NCI-H2196 treated with DMSO at 0.1 percent for 48 hours (cell line): Measurements from ENCODE around the gene RAP1GAP.

Experiments
- DNase-seq: peaks from one replicate; lab custom pipeline; 2025; ENCODE audit not compliant: unreplicated experiment; lab: John Stamatoyannopoulos, UW

Gene RAP1GAP

DNA sequence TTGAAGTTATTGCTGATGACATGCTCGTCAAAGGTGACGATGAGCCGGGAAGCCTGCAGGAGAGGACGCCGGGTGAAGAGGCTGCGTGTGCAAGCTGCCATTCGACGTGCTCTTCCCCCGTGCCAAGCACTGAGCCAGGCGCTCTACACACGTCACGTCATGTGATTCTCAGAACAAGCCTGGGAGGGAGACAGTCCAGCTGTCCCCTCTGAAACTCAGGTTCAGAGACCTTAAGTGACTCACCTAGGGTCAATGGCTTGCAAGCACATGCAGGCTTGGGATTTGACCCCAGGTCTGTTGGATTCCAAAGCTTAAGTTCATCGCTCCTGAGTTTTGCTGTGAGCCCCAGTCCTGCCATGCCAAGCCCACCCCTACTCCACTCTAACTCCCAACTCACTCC lies 57.1 kb downstream of the RAP1GAP start:
- no peak for DNase-seq

DNA sequence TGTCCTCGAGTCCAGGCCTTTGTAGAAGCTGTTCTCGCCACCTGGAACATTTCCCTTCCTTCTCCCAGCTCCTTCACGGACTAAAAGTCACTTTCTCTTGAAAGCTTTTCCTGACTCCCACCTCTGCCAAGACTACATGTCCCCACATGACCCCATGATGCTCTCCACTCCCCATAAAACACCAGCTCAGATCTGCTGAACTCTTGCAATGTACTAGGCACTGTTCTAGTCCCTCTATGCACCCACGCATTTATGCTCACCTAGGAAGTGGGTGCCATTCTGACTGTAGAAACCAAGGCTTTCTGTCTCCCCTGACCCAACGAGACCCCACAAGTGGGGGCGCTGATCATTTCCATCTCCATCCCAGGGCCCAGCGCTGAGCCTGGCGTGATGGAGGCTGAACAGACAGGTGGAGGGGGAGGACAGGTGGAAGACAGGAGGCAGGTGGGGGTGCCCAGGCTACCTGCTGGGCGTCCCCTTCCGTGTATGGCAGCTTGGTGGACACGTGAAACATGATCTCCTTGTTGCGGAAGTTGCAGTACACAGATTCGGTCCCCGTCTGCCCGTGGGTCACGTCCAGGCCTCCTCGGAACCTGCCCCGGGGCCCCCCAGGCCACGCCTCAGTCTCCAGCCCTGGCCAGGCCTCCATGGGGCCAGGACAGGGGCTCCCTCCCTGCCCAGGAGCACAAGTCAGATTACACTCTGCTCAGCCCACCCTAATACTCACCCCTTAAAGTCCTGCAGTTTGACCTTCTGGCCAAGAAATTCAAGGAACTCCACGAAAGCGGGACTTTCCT lies 58.0 kb downstream of the RAP1GAP start:
- DNase-seq, result no peak

DNA sequence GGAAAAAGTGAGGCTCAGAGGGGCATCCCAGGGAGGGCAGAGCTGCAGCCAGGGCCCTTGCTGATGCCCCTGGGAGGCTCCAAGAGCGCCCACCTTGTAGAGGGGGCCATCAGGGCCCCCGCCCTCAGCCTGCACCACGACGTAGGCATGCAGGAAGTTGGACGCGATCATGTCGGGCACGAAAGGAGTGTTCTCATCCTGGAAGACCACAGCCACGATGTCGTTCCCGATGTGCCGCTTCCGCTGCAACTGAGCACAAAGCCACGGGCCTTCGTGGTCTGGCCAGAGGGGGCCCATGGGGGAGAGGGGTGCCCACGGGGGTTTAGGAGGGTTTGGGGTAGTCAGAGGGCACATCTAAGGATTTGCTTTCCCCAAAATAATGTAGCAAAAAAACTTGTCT lies 59.1 kb downstream of the RAP1GAP start:
- DNase-seq, result no peak

DNA sequence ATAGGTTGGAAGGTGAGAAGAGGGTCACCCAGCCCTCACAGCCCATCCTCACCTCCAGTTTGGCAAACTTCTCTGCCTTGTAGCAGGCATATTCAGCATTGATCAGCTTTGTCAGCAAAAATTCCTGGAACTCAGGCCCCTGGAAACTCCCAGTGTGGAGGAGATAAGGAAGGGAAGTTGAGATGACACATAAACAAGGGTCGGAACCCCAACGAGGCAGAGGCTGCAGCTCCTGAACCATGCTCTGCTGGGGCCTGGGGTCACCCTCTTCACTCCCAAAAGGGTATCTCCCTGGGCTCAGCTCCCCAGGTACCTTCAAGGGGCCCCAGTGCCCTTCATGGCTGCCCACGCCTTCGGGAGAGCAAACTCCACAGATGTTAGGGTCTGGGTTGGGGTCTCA lies 60.4 kb downstream of the RAP1GAP start:
- DNase-seq, result no peak

DNA sequence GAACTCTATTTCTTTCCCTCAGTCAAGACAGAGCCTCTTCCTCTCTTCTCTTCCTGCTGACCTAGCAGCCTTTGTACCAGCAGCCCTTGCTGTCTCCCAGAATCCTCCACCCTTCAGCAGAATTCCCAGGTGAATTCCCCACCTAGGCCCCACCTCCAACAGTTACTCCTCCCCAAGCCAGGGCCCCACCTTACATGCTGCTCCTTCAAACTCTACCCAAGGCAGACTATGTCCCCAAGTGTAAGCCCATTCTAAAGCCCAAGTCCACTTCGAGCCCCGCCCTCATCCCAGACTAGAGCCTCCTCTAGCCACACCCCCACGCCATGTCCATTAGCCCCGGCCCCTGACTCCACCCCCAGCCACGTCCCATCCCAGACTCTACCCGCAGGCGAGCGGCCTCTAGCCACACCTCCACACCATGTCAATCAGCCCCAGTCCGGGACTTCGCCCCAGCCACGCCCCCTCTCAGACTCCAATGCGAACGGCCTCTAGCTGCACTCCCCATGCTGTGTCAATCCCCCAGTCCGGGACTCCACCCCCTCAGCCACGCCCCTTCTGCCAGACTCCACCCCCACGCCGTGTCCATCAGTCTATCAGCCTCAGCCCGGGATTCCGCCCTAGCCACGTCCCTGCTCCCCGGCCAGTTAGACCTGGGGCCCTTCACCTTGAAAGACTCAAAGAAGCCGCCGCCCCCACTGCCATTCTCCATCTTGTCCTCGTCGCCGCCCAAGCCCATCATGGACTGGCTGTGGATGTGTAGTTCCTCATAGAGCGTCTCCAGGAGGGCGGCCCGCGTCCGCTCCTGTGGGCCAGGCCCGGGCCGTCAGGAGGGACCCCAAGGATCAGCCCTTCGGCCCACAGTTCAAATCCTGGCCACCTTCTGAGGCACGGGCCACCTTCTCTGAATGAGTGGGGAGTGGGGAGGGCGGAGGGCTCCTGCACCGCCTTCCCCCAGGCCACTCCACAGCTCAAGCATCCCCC lies 61.3 kb downstream of the RAP1GAP start:
- no peak for DNase-seq

- DNase-seq, result no peak
These were observed 63.0 kb downstream of the RAP1GAP start for GRCh38 chr1:21605964-21606705.

DNA sequence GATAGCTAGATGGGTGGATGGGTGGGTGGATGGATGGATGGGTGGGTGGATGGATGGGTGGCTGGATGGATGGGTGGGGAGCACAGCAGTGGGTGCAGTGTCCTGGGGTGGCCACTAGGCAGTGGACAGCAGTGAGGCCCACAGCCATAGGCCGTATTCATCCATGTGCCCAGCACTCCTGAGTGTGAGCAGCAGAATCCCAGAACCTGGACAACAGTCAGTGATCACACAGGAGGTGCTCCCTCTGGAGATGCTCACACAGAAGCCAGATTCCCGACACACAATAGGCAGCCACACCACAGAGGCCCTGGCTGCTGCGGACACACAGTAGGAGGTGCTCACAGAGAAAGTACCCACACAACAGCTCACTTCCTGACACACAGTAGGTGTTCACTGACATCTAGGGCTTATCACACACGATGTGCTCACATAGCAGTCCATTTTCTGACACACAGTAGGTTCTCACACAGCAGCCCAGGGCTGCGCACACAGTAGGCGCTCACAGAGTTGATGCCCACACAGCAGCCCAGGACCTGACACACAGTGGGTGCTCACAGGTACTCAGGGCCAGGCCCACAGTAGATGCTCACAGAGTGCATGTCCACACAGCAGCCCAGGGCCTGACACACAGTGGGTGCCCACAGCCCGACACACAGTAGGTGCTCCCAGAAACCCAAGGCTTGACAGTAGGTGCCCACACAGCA lies 64.0 kb downstream of the RAP1GAP start:
- no peak for DNase-seq

GRCh38 chr1:21604208-21604957 lies 64.8 kb downstream of the RAP1GAP start:
- DNase-seq, result no peak

DNA sequence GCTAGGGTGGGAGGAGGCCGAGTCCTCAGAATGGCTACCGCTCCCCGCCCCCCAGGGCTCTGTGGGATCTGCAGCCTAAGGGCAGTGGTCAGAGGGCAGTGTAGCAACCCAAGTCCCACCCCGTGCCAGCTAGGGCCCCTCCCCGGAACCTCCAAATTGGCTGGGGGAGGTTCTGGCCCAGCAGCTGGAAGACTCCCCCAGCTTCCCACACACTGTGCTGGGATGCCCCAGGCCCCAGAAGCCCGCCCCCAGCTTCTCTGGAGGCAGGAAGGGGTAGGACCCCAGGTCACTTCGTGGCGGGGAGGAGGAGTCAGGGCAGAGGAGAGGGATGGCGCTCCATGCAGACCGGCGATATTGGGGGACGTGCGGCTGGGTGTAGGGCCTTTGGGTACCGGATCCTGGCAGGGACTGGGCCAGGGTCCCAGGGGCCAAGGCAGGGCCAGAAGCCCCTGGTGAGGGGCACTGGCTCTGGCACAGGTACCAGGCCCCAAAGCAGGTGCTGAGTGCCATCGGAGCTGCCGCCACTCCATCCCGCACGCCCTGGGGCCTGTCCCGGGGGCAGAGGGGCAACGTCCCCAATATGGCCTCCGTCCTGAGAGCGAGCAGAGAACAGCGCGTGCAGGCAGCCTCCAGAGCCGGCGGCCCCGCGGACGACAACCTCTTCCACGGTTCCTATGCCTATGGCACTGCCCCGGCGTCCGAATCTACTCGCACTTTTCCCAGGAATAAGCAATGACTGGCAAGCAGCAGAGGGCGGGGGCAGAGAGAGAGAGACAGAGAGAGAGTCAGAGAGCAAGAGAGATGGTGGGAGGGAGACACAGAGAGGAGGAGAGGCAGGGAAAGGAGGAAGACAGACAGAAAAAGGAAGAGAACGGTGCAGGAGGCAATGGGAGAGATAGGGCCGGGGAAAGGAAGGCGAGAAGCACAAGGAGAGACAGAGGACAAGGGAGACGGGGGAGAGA lies 65.7 kb downstream of the RAP1GAP start:
- DNase-seq, result no peak

GRCh38 chr1:21601278-21602048 lies 67.7 kb downstream of the RAP1GAP start:
- no peak for DNase-seq

DNA sequence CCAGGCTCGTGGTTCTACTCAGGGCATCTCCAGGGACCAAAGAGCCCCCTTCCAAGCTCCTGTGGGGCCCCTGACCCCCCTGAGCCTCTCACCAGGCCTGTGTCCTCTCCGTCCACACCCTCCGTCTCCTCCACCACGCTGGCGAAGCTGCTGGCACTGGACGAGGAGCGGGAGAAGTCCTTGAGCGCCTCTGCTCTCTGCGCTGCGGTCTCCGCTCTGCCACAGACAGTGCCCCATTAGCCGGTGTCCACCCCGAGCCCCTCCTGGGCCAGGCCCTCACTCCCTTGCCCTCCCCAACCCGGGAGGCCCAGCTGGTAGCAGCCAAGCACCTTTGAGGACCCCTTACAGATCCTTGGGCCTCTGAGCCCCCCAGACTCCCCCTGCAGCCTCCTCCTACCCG lies 69.8 kb downstream of the RAP1GAP start:
- DNase-seq, result no peak

GRCh38 chr1:21598904-21599303 lies 70.3 kb downstream of the RAP1GAP start:
- DNase-seq, result no peak

DNA sequence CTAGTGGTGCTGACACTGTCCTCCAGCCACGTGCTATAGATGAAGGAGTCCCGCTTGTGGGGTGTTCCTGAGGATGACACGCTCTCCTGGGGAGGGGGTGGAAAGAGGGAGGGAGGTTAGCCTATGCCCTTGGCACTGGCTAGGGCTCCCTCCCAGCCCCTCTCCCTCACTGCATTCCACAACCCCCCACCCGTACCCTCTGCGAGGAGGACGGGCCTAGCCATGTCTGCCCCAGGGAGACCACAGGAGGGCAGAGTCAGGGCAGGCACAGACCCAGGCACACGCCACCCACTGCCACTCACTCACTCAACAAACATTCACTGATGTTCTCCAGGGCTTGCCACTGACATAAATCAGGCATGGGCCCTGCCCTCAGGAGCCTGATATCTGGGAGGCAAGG lies 70.7 kb downstream of the RAP1GAP start:
- DNase-seq, result no peak

DNA sequence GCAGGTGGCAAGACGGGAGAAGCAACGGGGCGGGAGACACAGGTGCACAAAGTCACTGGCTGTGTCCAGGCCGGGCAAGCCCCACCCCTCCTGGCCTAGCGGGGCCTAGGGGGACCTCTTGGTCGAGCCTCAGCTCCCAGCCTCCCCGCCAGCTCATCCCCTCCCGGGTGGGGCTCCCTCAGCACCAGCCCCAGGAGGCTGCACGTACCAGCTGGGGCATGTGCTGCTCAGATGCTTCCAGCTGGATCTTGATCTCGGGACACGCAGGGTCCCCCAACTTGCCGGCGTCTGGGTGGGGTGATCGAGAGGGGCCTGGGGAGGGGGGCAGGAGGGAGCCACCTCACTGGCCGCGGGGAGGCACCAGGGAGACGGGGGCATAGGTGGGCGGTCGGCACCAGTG lies 71.4 kb downstream of the RAP1GAP start:
- no peak for DNase-seq

DNA sequence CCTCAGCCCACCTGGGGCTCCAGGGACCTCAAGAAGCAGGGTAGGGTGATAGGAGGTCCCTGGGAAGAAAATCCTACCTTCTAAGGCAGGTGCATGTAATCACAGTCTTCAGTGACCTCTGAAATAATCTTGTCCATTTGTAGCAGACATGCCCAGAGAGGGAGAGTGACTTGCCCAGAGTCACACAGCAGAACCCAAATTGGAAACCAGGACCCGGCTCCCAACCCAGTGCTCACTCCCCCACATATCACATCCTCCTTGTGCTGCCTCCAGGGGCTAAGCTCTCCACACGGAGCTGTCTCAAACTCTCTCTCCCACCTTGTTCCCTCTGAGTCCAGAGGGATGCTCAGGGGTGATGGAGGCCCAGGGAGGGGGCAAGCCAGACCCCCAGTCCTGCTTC lies 72.5 kb downstream of the RAP1GAP start:
- DNase-seq, result no peak

- no peak for DNase-seq
These were observed 73.0 kb downstream of the RAP1GAP start for GRCh38 chr1:21596174-21596573.

DNA sequence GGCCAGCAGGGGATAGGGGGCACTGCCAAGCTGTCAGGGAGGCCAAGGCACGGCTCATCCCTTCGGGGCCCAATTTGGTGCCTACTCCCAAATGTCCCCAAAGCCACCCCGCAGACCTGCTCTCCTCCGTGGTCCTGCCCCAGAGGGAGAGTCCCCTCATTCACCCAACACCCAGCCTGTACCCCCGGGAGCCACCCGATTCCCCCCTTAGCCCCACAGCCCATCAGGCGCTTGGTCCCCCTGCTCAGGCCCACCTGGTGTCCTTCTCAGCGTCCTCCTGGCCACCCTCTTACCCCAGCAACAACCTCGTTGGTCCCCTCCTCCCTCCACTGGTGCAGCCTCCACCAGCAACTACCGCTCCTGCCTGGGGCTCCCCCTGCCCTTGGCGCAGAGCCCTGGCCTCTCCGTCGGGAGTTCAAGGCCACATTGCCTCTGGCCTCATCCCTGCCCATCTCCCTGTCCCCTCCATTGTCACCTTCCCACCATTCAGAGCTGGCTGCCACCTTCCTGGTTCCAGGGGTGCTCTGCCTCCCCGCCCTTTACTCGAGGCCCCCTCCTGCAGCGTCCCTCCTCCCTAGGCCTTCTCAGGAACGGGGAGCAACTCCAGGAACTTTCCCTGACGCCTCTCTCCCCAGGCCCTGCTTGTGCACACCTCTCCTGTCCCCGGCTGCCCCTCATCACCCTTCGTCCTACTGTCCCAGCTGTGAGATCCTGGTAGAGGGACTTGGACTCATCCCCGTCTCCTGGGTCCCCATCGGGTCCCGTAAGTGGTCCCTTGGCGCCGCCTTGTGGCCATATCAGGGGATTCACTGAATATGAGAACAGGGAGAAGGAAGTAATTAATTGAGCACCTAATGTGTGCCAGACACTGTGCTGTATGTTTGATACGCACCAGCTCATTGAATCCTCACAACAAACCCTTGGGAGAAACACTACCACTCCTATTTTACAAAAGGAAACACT lies 73.9 kb downstream of the RAP1GAP start:
- no peak for DNase-seq
